HG02642 (cell line): ENCODE measurements around the gene COLEC12.
"Not testable (repeated sequence)": the region's sequence is repeated elsewhere in the genome, so short reads cannot be mapped to it uniquely, and the experiment has no call there.

Experiments used
- ATAC-seq: cut with Tn5 transposase; IDR thresholded peaks from one replicate; pipeline ENCODE4 v1.9.1; 2021; ENCODE audit warnings: mild to moderate bottlenecking; ENCODE audit not compliant: unreplicated experiment, poor library complexity

COLEC12 gene

GRCh38 chr18:415617-416612 is 84.6 kb downstream of the COLEC12 start:
- ATAC-seq = no peak

DNA sequence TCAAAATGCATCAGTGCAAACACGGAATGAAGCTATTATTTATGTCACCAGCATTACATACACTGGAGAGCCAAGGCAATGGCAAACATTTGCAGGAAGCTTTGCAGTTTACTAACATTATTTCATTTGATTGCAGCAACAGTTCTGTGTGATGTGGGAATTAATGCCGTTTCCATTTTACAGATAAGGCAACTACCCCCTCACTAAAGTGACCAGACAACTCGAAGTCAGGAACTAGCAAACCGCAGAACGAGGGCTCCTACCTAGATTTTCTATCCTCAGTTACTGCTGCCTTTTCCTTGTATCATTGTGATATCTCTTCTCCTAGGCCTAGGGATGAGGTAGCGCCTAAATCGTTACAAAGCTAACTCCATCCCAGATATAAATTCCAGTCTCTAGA is 85.5 kb downstream of the COLEC12 start:
- no peak for ATAC-seq

DNA sequence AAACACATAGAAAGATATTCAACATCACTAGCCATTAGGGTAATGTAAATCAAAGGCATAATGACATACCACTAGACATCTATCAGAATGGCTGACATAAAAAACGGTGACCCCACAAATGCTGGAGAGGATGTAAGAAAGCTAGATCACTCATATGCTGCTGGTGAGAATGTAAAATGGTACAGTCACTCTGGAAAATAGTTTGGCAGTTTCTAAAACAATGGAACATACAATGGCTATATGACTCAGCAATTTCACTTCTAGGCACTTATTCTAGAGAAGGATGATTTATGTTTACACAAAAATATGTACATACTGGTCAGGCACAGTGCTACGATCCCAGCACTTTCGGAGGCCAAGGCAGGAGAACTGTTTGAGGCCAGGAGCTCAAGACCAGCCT is 87.3 kb downstream of the COLEC12 start:
- no peak for ATAC-seq

GRCh38 chr18:410047-410455 is 90.5 kb downstream of the COLEC12 start:
- no peak for ATAC-seq

DNA sequence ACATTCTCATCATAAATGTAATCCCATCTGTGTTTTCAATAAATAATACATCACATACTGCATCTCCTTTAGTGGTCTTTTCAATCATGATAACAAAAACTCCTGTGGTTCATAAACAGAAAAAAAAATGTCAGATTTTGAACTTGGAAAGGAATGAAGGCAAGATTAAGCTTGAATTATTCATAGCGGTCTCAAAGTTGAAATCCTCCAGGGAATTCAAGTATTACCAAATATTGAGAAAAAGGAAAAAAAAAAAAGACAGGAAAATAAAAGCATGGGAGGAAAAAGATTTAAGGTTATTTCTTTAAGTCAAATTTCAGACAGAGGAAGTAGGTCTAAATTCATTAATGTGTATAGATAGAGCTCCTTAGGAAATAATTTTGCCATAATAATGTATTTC is 92.1 kb downstream of the COLEC12 start:
- no peak for ATAC-seq

- ATAC-seq = no peak
Measured at GRCh38 chr18:407626-408224, 92.8 kb downstream of the COLEC12 start.

- no peak for ATAC-seq
Measured at GRCh38 chr18:407191-407590, 93.3 kb downstream of the COLEC12 start.

GRCh38 chr18:406677-407076 is 93.8 kb downstream of the COLEC12 start:
- no peak for ATAC-seq

DNA sequence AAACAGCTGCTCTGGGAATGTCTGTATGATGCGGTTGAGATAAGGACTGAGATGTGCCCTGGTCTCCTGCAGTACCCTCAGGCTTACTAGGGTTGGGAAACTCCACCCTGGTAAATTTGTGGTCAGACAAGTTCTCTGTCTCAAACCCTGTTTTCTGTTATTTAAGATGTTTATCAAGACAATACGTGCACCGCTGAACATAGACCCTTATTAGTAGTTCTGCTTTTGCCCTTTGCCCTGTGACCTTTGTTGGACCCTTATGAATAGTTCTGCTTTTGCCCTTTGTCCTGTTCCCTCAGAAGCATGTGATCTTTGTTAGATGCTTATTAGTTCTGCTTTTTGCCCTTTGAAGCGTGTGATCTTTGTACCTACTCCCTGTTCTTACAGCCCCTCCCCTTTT is 95.5 kb downstream of the COLEC12 start:
- ATAC-seq = not testable (repeated sequence)

GRCh38 chr18:404061-404636 is 96.4 kb downstream of the COLEC12 start:
- no peak for ATAC-seq

DNA sequence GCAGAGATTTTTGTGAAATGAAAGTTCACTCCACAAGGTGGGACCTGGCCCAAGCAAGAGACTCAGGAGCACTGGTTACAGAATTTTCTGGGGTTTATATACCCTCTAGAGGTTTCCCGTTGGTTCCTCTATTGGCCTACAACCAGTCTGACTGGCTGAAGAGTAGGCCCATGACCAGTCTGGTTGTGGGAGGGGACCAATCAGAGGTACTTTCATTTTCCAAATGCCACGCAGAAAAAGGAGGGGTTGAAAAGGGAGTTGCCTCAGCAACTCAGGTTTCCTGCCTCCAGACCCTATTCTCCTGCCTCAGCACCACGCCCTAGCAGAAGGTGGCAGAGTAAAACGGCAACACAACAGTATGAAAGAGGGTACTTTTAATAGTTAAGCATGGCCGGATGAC is 98.4 kb downstream of the COLEC12 start:
- ATAC-seq = no peak

DNA sequence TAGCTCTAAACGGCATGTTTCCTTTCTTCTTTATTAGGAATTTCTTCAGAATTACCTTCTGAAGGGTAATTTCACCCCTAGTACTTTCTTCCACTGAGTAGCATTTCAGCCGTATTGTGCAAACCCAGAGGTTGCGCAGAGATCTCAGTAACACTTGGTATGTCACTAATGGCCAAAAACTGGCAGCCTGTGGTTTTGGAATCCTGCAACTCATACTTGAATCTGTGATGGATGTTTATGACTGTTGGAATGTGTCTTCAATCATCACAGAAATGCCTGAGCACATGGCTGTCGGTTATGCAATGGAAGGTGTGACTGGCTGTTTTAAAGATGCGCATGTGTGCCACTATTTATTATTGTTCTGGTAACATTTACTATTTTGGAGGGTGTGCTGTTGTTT is 100.0 kb downstream of the COLEC12 start:
- ATAC-seq = no peak

DNA sequence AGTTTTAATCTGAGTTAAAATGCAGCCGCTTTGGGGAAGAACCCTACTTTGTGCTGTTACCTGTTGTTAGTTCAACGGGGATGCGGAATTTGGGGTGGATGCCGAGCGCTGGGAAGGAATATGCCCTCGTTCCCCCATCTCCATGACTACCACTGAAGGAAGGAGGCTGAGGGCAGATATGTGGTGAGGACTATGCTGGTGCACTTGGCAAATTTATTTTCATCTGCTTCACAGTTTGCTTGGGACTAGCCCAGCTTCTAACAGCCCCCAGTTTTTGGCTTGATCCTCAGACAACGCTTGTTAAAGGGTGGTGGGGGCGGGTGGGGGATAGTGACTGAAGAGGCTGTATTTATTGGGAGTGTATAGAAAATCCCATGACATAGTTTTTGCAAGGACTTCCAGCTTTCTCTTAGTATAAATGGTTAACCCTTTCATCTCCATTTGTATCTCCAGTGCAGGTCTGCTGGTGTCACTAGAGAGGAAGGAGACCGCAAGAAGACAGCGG is 100.8 kb downstream of the COLEC12 start:
- ATAC-seq = no peak

DNA sequence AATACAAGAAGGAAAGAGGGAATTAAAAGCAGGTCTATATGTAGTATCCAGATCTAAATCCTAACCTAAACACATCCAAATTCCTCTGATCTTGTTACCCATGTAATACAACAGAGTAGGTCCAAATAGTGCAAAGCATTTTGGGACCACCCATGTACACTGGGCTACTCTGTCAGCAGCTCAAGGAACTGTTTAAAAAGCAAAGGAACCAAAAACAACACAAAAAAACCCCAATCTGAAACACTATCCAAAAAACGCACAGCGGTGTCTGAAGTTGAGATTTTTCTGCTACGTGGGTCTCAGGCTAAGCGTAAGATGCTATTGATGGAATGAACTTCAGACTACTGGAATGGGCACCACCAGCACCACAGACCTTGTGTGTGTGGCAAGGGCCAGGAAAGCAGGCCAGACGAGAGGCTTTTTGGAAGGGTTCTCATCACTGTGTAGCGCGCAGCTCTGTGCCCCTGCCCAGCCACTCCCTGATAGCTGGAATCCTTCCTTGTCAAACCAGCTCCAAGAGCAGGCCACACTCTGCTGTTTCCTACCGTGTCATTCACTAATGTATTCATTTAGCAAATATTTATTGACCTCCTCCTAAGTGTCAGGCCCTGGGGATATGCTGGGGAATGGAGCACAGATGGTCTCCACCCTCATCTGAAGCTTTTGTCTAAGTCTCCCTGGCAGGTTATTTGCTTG is 101.4 kb downstream of the COLEC12 start:
- no peak for ATAC-seq

DNA sequence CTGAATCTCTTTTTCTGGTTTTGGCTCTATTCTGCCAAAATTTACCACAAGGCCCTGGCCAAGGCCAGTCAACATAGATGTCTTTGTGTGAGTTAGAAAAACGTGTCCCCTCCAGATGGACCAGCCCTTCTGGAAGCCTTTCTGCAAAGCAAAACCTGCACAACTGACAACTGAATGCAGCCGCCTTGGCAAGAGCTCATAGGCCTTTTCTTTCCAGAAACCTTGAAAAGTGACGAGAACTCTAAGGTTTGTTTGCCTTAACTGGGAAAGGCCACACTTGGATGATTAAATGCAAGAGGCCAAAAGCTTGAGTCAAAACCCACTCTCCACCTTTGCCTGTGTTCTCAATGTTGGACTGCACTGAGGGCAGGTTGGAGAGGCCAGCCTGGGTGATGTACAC is 103.9 kb downstream of the COLEC12 start:
- ATAC-seq = no peak

DNA sequence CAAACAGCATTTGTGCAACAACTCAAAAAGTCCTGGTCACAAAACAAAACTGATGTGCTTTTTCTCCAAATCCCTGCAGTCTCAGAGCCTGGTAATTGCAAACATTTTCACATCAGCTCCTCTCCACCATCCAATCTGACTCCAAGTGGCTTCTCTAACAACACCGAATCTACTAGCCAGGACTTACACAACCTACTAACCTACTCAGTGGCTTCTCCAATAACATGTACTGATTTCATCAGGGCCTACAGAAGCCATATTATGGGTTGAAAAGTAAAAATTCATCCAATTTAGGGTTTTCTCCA is 104.3 kb downstream of the COLEC12 start:
- no peak for ATAC-seq

GRCh38 chr18:395456-396250 is 104.8 kb downstream of the COLEC12 start:
- ATAC-seq = no peak

- ATAC-seq = no peak
Measured at GRCh38 chr18:394987-395362, 105.5 kb downstream of the COLEC12 start.

DNA sequence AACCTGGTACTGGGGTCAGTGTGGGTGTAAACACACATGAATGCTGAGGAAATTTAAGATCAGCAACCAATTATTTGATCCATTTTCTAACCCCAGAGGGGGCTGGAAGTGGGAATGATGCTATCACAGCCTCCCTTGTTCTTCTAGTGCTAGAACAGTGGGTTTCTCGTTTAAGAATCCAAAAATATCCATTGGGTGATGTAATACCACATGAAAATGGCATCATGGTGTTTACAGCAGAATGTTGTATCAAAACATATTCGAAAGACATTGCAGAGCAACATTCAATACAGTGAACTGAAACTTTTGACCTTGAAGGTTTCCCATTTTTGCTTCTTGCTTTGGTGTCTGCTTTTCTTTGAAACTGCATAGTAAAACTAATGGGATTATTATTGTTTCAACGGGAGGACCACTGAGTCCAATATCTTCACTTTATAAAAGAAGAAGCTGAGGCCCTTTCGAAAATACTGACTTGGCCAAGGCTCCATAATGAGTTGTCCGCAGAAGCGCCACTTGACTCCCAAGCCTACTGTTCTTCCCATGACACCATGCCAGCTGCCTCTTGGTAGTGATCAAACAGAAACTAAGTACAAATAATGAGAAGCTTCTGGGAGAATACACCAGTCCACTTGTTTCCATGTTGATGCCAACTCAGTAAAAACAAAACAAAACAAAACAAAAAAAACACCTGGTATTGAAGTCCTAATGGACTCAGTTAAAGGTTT is 106.1 kb downstream of the COLEC12 start:
- no peak for ATAC-seq
